EH (cell line): Measurements from ENCODE around the gene LRRC38.
"Not testable (repeated sequence)": the region's sequence is repeated elsewhere in the genome, so short reads cannot be mapped to it uniquely, and the experiment has no call there.

Source experiments
- DNase-seq: peaks from one replicate; pipeline ENCODE4 v3.0.0-alpha.2; 2015; ENCODE audit warnings: low read depth

Gene LRRC38

DNA sequence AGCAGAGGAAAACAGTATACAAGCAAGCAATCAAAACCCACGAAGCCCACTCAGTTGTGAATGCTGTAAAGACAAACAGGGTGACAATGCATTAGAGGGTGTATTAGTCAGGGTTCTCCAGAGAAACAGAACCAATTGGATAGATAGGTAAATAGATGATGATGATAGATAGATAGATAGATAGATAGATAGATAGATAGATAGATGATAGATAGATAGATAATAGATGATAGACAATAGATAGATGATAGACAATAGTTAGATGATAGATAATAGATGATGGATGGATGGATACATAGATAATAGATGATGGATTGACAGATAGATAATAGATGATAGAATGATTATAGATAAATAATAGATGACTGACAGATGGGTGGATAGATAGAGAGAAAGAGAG is 48.3 kb downstream of the LRRC38 start:
- no peak for DNase-seq

DNA sequence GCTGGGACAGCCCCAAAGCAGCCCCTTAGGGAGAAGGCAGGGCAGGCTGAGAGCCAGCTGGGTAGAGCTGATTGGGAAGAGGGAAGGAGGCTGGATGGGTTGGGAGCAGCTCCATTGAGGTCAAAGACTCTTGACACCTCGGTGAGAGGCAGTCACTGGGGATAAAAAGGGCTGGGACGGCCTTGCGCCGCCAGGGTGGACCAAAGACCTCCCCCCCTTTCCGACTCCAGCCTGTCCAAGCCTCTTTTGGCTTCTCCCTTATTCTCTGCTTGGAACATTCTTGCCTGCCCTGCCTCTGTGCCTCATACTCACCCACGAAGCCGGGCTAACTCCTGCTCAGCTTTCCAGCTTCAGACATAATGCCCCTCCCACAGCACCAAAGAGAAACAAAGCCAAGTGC is 51.1 kb downstream of the LRRC38 start:
- no peak for DNase-seq

DNA sequence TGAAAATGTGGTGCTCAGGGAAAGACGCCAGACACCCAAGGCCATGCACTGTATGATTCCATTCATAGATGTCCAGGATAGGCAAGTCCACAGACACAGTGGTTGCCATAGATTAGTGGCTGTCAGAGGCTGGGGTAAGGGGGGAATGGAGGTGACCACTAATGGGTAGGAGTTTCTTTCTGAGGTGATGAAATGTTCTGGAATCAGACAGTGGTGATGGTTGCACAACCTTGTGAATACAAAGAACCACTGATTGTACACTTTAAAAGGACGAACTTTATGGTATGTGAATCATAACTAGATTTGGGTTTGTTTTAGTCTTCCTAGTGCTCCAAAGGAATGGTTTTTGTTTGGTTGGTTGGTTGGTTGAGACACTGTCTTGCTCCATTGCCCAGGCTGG is 51.8 kb downstream of the LRRC38 start:
- no peak for DNase-seq

GRCh38 chr1:13456904-13457532 is 56.8 kb downstream of the LRRC38 start:
- no peak for DNase-seq

DNA sequence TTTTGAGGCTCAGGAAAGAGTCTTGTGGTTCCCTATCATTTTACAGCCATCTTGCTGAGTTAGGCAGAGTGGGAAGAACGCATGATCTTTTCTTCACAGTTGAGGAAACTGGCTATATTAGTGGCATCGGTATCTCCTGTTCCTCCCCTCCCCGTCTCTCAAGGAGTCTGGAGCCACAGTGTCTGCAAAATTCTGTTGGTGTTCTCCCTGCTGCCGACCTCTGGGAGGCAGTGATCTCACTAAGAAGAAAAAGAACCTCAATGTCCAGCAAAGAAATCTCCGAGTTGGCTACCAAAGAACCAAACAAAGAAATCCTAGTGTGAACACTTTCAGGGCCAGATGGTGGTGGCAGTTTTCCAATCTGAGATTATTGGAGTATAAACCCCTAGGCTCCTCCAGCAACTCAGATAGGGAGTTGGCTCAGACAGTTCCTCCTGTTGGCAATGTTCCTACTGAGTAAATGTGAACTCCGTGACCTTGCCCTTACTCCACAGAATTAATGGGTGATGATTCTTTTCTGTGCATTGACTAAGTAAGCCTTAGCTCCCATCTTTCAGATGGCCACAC is 62.3 kb downstream of the LRRC38 start:
- no peak for DNase-seq

DNA sequence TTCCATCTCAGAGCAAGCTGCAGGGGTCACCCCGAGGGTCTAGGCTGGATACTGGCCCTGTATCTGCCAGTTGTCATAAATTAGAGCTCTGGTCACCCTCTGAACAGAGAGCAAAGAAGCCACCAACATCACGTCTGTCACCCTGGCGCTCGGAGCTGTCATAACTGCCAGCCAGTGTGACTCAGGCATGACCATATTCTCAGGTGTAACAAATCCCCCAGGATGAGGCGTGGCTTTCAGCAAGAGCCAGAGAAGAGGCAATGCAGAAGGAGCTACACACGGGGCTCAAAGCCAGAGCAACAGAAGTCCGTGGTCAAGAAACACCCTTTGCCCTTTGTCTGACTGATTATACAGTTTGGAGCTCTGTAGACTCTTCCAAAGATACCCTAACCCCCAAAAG is 63.6 kb downstream of the LRRC38 start:
- no peak for DNase-seq

DNA sequence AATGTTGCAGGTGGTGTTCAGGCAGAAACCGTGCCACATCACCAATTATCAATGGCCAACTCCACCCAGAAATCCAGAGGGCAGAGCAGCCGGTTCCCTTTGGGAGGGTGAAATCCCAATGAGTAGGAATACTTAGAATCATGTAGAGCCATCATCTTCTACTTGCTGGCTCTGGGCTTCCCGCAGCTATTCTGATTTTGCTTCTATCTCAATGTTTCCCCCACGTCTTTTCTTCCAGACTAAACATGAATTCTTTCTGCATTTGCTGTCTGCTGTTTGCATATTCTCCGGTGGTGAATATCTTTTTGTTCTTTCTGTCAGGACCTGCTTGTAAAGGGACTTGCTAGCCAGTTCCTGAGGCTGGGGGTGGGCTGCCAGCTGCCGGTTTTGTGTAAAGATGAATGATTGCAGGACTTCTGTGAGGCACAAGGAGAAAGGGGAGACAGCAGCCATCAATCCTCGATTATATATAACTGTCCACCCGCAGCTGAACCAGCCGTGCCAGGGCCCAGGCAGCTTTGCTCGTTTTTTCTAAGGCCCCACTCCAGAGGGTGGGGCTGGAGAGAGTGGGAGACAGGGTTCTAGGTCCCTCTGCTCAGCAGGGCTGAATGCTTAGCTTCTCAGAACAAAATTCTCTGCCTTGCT is 70.3 kb downstream of the LRRC38 start:
- no peak for DNase-seq

DNA sequence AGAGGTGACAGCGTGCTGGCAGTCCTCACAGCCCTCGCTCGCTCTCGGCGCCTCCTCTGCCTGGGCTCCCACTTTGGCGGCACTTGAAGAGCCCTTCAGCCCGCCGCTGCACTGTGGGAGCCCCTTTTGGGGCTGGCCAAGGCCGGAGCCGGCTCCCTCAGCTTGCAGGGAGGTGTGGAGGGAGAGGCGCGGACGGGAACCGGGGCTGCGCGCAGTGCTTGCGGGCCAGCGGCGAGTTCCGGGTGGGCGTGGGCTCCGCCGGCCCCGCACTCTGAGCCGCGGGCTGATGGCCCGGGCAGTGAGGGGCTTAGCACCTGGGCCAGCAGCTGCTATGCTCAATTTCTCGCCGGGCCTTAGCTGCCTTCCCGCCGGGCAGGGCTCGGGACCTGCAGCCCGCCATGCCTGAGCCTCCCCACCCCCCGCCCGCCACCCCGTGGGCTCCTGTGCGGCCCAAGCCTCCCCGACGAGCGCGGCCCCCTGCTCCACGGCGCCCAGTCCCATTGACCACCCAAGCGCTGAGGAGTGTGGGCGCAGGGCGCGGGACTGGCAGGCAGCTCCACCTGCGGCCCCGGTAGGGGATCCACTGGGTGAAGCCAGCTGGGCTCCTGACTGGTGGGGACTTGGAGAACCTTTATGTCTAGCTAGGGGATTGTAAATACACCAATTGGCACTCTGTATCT is 74.6 kb downstream of the LRRC38 start:
- DNase-seq: not testable (repeated sequence)

GRCh38 chr1:13435458-13435857 is 78.3 kb downstream of the LRRC38 start:
- DNase-seq: no peak

DNA sequence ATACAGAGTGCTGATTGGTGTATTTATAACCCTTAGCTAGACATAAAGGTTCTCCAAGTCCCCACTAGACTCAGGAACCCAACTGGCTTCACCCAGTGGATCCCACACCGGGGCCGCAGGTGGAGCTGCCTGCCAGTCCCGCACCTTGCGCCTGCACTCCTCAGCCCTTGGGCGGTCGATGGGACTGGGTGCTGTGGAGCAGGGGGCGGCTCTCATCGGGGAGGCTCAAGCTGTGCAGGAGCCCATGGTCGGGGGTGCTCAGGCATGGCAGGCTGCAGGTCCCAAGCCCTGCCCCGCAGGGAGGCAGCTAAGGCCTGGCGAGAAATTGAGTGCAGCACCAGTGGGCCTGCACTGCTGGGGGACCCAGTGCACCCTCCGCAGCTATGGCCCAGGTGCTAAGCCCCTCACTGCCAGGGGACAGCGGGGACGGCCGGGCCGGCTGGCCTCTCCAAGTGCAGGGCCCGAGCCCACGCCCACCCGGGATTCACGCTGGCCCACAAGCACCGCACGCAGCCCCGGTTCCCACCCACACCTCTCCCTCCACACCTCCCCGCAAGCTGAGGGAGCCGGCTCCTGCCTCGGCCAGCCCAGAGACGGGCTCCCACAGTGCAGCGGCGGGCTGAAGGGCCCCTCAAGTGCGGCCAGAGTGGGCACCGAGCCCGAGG is 80.0 kb downstream of the LRRC38 start:
- DNase-seq: not testable (repeated sequence)

DNA sequence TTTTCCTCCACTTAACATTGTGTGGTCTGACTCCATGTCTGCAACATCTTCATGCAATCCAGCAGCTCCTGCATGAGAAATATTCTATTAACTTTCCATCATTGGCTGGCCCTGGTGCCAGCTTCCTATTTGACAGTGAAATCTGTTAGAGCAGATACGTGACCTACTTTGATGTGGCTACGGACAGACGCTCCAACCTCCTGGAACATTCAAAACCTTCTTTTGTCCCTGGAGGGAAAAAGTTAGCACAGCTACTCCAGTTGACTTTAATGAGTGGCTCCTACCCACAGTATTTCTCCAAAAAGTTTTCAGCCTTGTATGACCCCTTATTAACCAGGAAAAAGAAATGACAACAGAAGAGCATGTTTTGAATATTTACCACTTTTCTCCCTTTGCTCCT is 81.6 kb downstream of the LRRC38 start:
- DNase-seq: no peak

- DNase-seq: no peak
Measured at GRCh38 chr1:13430495-13430894, 83.3 kb downstream of the LRRC38 start.
